MCF 10A (cell line): ENCODE measurements around the gene GPR61. TPM values are rescaled to one million over a fixed set of nuclear protein-coding genes. Genes with fewer than 3 reads are reported as not detected.

Experiments used
- BruUV-seq: library from RNA; stranded (reverse); fragments of 400-500 nt; replicated peaks from 2 replicates; lab custom pipeline; 2021; lab: Mats Ljungman, UMichigan
- CTCF ChIA-PET: fragments of 300-600 bp; sonication (Branson Sonifier 250); formaldehyde crosslinking; extraction: SDS; loops from one replicate; lab custom pipeline; 2021; ENCODE audit warnings: antibody characterized with exemption, inconsistent platforms; lab: Yijun Ruan, JAX
- POLR2A ChIA-PET: fragments of 300-600, 350-650 bp; sonication (Branson Sonifier 250); formaldehyde crosslinking; extraction: SDS; loops from one replicate; lab custom pipeline; 2020; ENCODE audit warnings: antibody characterized with exemption, inconsistent platforms; lab: Yijun Ruan, JAX
- DNase-seq: peaks from one replicate; pipeline ENCODE4 v3.0.0-alpha.2; 2018; ENCODE audit not compliant: unreplicated experiment
- H3K27ac Mint-ChIP-seq: one replicate; pipeline ENCODE4 v1.8.0; 2022; ENCODE audit warnings: mild to moderate bottlenecking, low read depth, mixed read lengths; ENCODE audit not compliant: unreplicated experiment
- H3K27me3 Mint-ChIP-seq: one replicate; pipeline ENCODE4 v1.8.0; 2022; ENCODE audit warnings: mixed read lengths; ENCODE audit not compliant: insufficient read depth, unreplicated experiment
- H3K36me3 Mint-ChIP-seq: one replicate; pipeline ENCODE4 v1.8.0; 2022; ENCODE audit warnings: mild to moderate bottlenecking, moderate library complexity, mixed read lengths; ENCODE audit not compliant: insufficient read depth, unreplicated experiment
- H3K4me1 Mint-ChIP-seq: one replicate; pipeline ENCODE4 v1.8.0; 2022; ENCODE audit warnings: mixed read lengths; ENCODE audit not compliant: insufficient read depth, unreplicated experiment
- H3K4me3 Mint-ChIP-seq: one replicate; pipeline ENCODE4 v1.8.0; 2022; ENCODE audit warnings: mild to moderate bottlenecking, moderate library complexity, mixed read lengths; ENCODE audit not compliant: unreplicated experiment
- H3K9me3 Mint-ChIP-seq: one replicate; pipeline ENCODE4 v1.8.0; 2022; ENCODE audit warnings: mixed read lengths; ENCODE audit not compliant: unreplicated experiment
- intact Hi-C: fragments of 100-400 bp; cut with micrococcal nuclease; formaldehyde crosslinking; loops from 2 replicates; pipeline ENCODE4 v1.14.1; 2022
- total RNA-seq: library from RNA; stranded (reverse); gene quantifications from 2 replicates; pipeline ENCODE4 v1.2.3, GENCODE V29; 2022
- TF ChIP-seq, protein P1 (sequence below): fragments of 200-600 bp; IDR thresholded peaks from one replicate; pipeline ENCODE4 v1.8.0; 2022; ENCODE audit warnings: antibody characterized with exemption, mild to moderate bottlenecking; ENCODE audit not compliant: unreplicated experiment

GPR61 gene
- total RNA-seq, 1 experiment from 2014 or later = not detected

DNA sequence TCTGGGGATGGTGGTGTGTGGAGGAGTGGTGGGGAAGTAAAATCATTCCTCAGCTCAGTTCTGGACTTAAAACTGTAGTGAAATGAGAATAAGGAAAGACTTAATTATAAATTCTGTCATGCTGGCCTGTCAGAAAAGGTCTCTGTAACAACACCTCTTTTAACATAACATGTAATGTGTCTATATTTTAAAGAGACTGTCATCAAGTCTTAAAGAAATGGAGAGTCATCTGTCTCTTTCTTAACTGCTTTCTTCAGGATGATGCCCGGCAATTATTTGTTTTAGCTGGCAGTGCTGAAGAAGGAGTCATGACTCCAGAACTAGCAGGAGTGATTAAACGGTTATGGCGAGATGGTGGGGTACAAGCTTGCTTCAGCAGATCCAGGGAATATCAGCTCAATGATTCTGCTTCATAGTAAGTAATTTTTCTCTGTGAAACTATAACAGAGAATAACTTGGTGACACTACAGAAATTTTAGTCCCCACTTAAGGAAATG lies 39.3 kb downstream of the GPR61 start:
- no peaks in the 10 kb centered on the region for H3K4me1 Mint-ChIP-seq
- DNase-seq = no peak
- no peak overlapping the region for H3K4me3 Mint-ChIP-seq
- ChIA-PET CTCF (interaction anchor here (1.6 to 1.8 kb wide), 2 partner anchors 22 to 61 kb away, joined by 5 to 7 read pairs; no protein-coding TSS in a partner anchor), POLR2A (interaction anchor here (0.9 to 1.6 kb wide), 3 partner anchors 20 to 30 kb away, joined by 3 to 4 read pairs (median 4); partner anchors contain the start of gene GNAI3)
- H3K36me3 Mint-ChIP-seq = peaks cover 75% of the 10 kb centered on the region
- intact Hi-C loops = no loop called here
- H3K27me3 Mint-ChIP-seq = no peaks in the 10 kb centered on the region
- no peak overlapping the region for H3K27ac Mint-ChIP-seq
- BruUV-seq = no TSS peak
- TF ChIP-seq, protein P1, sequence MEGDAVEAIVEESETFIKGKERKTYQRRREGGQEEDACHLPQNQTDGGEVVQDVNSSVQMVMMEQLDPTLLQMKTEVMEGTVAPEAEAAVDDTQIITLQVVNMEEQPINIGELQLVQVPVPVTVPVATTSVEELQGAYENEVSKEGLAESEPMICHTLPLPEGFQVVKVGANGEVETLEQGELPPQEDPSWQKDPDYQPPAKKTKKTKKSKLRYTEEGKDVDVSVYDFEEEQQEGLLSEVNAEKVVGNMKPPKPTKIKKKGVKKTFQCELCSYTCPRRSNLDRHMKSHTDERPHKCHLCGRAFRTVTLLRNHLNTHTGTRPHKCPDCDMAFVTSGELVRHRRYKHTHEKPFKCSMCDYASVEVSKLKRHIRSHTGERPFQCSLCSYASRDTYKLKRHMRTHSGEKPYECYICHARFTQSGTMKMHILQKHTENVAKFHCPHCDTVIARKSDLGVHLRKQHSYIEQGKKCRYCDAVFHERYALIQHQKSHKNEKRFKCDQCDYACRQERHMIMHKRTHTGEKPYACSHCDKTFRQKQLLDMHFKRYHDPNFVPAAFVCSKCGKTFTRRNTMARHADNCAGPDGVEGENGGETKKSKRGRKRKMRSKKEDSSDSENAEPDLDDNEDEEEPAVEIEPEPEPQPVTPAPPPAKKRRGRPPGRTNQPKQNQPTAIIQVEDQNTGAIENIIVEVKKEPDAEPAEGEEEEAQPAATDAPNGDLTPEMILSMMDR = no peak
- H3K9me3 Mint-ChIP-seq = no peaks in the 10 kb centered on the region

DNA sequence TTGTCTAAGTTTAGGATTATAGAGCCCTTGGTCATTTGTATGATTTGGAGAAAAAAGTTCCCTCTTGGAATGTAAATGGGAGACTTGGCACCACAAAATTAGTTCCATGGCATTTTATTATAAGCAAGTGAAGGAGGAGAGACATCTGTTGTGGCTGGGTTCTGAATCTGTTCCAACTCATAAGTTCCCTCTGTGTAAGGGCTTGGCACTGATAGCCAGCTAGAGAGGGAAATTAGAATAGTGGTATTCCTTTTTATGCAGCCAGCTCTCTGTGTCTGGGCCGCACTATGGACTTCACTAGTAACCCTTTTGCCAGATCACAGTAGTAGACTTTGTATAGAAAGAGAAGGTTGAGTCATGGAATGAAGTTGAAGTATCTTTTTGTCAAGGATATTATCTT lies 39.8 kb downstream of the GPR61 start:
- H3K36me3 Mint-ChIP-seq = peaks cover 78% of the 10 kb centered on the region
- ChIA-PET POLR2A (interaction anchor here (0.9 to 1.6 kb wide), 3 partner anchors 20 to 31 kb away, joined by 3 to 4 read pairs (median 4); partner anchors contain the start of gene GNAI3), CTCF (interaction anchor here (1.6 to 1.8 kb wide), 2 partner anchors 22 to 60 kb away, joined by 5 to 7 read pairs; no protein-coding TSS in a partner anchor)
- no TSS peak for BruUV-seq
- H3K27ac Mint-ChIP-seq = no peak overlapping the region
- TF ChIP-seq, protein P1 = no peak
- no peaks in the 10 kb centered on the region for H3K9me3 Mint-ChIP-seq
- no peak for DNase-seq
- intact Hi-C loops = no loop called here
- H3K27me3 Mint-ChIP-seq = no peaks in the 10 kb centered on the region
- H3K4me3 Mint-ChIP-seq = no peak overlapping the region
- H3K4me1 Mint-ChIP-seq = no peaks in the 10 kb centered on the region

DNA sequence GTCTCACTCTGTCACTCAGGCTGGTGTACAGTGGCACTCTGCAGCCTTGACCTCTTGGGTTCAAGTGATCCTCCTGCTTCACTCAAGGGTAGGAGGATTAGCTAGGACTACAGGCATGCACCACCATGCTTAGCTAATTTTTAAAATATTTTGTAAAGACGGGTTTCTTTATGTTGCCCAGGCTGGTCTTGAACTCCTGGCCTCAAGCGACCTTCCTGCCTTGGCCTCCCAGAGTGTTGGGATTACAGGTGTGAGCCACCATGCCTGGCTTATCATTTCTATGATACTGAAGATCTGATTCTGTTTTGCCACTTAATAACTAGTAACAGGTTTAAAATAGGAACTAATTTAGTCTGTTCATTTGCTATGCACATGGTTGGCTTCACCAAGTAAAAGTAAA lies 42.3 kb downstream of the GPR61 start:
- ChIA-PET POLR2A (interaction anchor here (1.1 kb wide), 1 partner anchor 32 kb away, joined by 3 read pairs; no protein-coding TSS in a partner anchor), CTCF (interaction anchor here (1.7 kb wide), 1 partner anchor 58 kb away, joined by 6 read pairs; no protein-coding TSS in a partner anchor)
- intact Hi-C loops = no loop called here
- Mint-ChIP-seq H3K4me1 (no peaks in the 10 kb centered on the region), H3K9me3 (no peaks in the 10 kb centered on the region), H3K27me3 (no peaks in the 10 kb centered on the region), H3K36me3 (peaks cover 86% of the 10 kb centered on the region), H3K4me3 (no peak overlapping the region), H3K27ac (no peak overlapping the region)
- no TSS peak for BruUV-seq
- DNase-seq = no peak
- TF ChIP-seq, protein P1 = no peak

DNA sequence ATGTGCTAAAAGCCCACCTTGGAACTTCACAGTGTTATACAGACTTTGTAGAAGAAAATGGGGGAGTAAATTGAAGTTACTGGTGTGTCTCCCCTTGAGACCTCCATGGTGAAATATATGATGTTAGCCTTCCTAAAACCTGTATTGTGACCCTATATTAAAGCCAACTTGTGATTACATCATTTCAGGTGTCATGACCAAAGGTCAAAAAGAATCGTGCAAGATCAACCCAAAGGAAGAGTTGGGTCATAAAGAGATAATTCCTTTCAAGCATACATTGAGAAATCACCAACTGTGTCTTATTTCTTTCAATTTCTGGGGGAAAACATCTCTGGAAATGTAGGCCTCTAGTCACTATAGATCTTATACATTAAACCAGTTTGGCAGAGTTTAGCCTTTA lies 45.1 kb downstream of the GPR61 start:
- Mint-ChIP-seq H3K4me1 (no peaks in the 10 kb centered on the region), H3K27ac (no peak overlapping the region), H3K9me3 (no peaks in the 10 kb centered on the region), H3K36me3 (peaks cover 88% of the 10 kb centered on the region), H3K27me3 (no peaks in the 10 kb centered on the region), H3K4me3 (no peak overlapping the region)
- TF ChIP-seq, protein P1 = no peak
- intact Hi-C loops = no loop called here
- BruUV-seq = no TSS peak
- CTCF ChIA-PET = interaction anchor here (0.6 kb wide), 1 partner anchor 234 kb away, joined by 3 read pairs; no protein-coding TSS in a partner anchor
- no peak for DNase-seq
- POLR2A ChIA-PET = no interaction called here
